Thyroid gland (tissue), 4 donors: ENCODE measurements around the gene EVC.

Experiments used
- CTCF ChIP-seq, 6 experiments: fragments of 200-600 bp in 3 of 6; fragments of 450-650 bp in 3 of 6; sonication (generic) in 3 of 6; IDR thresholded peaks; one replicate each; pipeline ENCODE4 v1.5.1; 2016 to 2019; ENCODE audit warnings: antibody characterized with exemption in 6 of 6, mild to moderate bottlenecking in 2 of 6, inconsistent platforms in 1 of 6, moderate library complexity in 1 of 6
- POLR2A ChIP-seq, 2 donors: fragments of 450-650 bp; IDR thresholded peaks; one replicate each; pipeline ENCODE4 v1.6.1; 2017; ENCODE audit warnings: antibody characterized with exemption in 2 of 2, mild to moderate bottlenecking in 2 of 2, moderate library complexity in 1 of 2

- TF ChIP-seq CTCF (IDR thresholded peaks at IDR 0.05) (no peak), POLR2A (IDR thresholded peaks at IDR 0.05) (peak; percentile 23 to 90)
Observed at GRCh38 chr4:5710961-5711478, at the start of gene EVC.
